Measurements from ENCODE around the gene PTH2R. TPM values are rescaled to one million over a fixed set of nuclear protein-coding genes. Genes with fewer than 3 reads are reported as not detected.

The PTH2R gene
- total RNA-seq, 1 experiment from 2014 or later = 0.48 TPM

DNA sequence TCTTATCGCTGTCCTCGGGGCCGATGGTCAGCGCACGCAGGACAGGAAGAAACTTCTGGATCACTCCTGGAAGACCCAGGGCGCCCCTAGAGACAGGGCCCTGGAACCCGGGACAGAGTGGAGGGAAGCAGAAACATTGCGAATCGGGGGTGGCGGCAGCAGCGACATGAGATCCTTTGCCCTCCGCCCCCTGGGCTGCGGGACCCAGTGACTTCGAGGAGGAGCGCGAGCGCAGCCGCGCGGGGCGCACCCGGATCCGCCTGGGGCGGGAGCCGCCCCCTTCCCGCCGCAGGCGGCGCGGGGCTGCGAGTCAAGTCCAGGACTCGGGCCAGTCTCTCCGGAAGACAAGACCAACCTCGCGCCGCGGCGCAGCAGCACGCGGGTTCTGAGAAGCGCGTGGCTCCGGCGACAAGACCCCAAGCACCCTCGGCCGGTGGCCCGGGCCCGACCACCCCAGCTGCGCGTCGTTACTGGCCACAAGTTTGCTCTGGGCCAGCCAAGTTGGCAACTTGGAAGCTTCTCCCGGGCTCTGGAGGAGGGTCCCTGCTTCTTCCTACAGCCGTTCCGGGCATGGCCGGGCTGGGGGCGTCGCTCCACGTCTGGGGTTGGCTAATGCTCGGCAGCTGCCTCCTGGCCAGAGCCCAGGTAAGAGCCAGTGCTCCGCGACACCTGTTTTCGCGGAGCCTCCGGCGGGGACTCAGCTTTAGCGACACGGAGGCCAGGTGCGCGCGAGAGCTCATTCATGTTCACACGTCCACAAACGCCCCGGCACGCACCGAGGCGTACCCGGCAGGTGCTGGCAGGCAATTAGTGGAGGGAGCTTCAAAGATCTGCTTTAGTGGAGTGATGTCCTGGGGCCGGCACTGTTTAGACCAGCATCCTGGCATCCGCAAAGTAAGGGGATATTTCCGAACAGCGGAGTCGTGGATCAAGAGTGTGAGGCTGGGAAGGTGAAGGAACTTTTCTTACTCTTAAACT is at the start of gene PTH2R (continued):
- TF ChIP-seq, protein P1, sequence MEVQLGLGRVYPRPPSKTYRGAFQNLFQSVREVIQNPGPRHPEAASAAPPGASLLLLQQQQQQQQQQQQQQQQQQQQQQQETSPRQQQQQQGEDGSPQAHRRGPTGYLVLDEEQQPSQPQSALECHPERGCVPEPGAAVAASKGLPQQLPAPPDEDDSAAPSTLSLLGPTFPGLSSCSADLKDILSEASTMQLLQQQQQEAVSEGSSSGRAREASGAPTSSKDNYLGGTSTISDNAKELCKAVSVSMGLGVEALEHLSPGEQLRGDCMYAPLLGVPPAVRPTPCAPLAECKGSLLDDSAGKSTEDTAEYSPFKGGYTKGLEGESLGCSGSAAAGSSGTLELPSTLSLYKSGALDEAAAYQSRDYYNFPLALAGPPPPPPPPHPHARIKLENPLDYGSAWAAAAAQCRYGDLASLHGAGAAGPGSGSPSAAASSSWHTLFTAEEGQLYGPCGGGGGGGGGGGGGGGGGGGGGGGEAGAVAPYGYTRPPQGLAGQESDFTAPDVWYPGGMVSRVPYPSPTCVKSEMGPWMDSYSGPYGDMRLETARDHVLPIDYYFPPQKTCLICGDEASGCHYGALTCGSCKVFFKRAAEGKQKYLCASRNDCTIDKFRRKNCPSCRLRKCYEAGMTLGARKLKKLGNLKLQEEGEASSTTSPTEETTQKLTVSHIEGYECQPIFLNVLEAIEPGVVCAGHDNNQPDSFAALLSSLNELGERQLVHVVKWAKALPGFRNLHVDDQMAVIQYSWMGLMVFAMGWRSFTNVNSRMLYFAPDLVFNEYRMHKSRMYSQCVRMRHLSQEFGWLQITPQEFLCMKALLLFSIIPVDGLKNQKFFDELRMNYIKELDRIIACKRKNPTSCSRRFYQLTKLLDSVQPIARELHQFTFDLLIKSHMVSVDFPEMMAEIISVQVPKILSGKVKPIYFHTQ (CRISPR knock-in tag; IDR thresholded peaks at IDR 0.05) = no peak
- TF ChIP-seq, protein P2, sequence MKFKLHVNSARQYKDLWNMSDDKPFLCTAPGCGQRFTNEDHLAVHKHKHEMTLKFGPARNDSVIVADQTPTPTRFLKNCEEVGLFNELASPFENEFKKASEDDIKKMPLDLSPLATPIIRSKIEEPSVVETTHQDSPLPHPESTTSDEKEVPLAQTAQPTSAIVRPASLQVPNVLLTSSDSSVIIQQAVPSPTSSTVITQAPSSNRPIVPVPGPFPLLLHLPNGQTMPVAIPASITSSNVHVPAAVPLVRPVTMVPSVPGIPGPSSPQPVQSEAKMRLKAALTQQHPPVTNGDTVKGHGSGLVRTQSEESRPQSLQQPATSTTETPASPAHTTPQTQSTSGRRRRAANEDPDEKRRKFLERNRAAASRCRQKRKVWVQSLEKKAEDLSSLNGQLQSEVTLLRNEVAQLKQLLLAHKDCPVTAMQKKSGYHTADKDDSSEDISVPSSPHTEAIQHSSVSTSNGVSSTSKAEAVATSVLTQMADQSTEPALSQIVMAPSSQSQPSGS (CRISPR knock-in tag; IDR thresholded peaks at IDR 0.05; ENCODE audit: borderline replicate concordance, low read depth) = no peak
- TF ChIP-seq TP53 (CRISPR knock-in tag; IDR thresholded peaks at IDR 0.05) = peak; percentile 64; the same call in 1 of the 2 replicates
- no peak for TF ChIP-seq NFATC4 (CRISPR knock-in tag; IDR thresholded peaks at IDR 0.05)
- TF ChIP-seq MXD4 (CRISPR knock-in tag; IDR thresholded peaks at IDR 0.05; ENCODE audit: borderline replicate concordance) = no peak
- 0 out of 2 replicates have a peak, but pooled peaks have one; percentile 13 for TF ChIP-seq ZNF317 (CRISPR knock-in tag; IDR thresholded peaks at IDR 0.05; ENCODE audit: borderline replicate concordance, low read depth)
- peak; percentile 49; the same call in 1 of the 2 replicates for TF ChIP-seq ESRRA (CRISPR knock-in tag; IDR thresholded peaks at IDR 0.05; ENCODE audit: borderline replicate concordance)
- TF ChIP-seq, protein P3, sequence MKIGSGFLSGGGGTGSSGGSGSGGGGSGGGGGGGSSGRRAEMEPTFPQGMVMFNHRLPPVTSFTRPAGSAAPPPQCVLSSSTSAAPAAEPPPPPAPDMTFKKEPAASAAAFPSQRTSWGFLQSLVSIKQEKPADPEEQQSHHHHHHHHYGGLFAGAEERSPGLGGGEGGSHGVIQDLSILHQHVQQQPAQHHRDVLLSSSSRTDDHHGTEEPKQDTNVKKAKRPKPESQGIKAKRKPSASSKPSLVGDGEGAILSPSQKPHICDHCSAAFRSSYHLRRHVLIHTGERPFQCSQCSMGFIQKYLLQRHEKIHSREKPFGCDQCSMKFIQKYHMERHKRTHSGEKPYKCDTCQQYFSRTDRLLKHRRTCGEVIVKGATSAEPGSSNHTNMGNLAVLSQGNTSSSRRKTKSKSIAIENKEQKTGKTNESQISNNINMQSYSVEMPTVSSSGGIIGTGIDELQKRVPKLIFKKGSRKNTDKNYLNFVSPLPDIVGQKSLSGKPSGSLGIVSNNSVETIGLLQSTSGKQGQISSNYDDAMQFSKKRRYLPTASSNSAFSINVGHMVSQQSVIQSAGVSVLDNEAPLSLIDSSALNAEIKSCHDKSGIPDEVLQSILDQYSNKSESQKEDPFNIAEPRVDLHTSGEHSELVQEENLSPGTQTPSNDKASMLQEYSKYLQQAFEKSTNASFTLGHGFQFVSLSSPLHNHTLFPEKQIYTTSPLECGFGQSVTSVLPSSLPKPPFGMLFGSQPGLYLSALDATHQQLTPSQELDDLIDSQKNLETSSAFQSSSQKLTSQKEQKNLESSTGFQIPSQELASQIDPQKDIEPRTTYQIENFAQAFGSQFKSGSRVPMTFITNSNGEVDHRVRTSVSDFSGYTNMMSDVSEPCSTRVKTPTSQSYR (CRISPR knock-in tag; IDR thresholded peaks at IDR 0.05) = 0 out of 2 replicates have a peak, but pooled peaks have one; percentile 62
- TF ChIP-seq, protein P4, sequence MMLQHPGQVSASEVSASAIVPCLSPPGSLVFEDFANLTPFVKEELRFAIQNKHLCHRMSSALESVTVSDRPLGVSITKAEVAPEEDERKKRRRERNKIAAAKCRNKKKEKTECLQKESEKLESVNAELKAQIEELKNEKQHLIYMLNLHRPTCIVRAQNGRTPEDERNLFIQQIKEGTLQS (CRISPR knock-in tag; conservative IDR thresholded peaks at IDR 0.05) = no peak
- TF ChIP-seq, protein P5, sequence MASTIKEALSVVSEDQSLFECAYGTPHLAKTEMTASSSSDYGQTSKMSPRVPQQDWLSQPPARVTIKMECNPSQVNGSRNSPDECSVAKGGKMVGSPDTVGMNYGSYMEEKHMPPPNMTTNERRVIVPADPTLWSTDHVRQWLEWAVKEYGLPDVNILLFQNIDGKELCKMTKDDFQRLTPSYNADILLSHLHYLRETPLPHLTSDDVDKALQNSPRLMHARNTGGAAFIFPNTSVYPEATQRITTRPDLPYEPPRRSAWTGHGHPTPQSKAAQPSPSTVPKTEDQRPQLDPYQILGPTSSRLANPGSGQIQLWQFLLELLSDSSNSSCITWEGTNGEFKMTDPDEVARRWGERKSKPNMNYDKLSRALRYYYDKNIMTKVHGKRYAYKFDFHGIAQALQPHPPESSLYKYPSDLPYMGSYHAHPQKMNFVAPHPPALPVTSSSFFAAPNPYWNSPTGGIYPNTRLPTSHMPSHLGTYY (CRISPR knock-in tag; IDR thresholded peaks at IDR 0.05) = no peak
- TF ChIP-seq, protein P6, sequence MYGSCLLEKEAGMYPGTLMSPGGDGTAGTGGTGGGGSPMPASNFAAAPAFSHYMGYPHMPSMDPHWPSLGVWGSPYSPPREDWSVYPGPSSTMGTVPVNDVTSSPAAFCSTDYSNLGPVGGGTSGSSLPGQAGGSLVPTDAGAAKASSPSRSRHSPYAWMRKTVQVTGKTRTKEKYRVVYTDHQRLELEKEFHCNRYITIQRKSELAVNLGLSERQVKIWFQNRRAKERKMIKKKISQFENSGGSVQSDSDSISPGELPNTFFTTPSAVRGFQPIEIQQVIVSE (CRISPR knock-in tag; IDR thresholded peaks at IDR 0.05; ENCODE audit: borderline replicate concordance) = no peak
- TF ChIP-seq, protein P7, sequence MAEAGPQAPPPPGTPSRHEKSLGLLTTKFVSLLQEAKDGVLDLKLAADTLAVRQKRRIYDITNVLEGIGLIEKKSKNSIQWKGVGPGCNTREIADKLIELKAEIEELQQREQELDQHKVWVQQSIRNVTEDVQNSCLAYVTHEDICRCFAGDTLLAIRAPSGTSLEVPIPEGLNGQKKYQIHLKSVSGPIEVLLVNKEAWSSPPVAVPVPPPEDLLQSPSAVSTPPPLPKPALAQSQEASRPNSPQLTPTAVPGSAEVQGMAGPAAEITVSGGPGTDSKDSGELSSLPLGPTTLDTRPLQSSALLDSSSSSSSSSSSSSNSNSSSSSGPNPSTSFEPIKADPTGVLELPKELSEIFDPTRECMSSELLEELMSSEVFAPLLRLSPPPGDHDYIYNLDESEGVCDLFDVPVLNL (CRISPR knock-in tag; IDR thresholded peaks at IDR 0.05; ENCODE audit: borderline replicate concordance, low read depth) = no peak
- TF ChIP-seq ZNF138 (CRISPR knock-in tag; conservative IDR thresholded peaks at IDR 0.05) = no peak
